K562 (cell line): Measurements from ENCODE around the gene PRKACA. TPM values are rescaled to one million over a fixed set of nuclear protein-coding genes. Genes with fewer than 3 reads are reported as not detected.

Experiments used
- ATF1 ChIP-seq, 2 experiments: fragments of 450-650 bp in 1 of 2; IDR thresholded peaks; 2 replicates each; pipeline ENCODE4 v1.6.1; 2016; ENCODE audit warnings: missing compliant biosample characterization in 1 of 2, missing genetic modification characterization in 1 of 2
- BRF2 ChIP-seq: IDR thresholded peaks from 3 replicates; pipeline ENCODE4 v1.6.1; 2011; ENCODE audit warnings: borderline replicate concordance, mild to moderate bottlenecking; ENCODE audit not compliant: insufficient read length, insufficient read depth
- ELF4 ChIP-seq: fragments of 450-650 bp; formaldehyde crosslinking; IDR thresholded peaks from 2 replicates; pipeline ENCODE4 v1.4.0; 2022; ENCODE audit warnings: missing genetic modification characterization
- HOMEZ ChIP-seq: fragments of 250-450 bp; sonication (Bioruptor Pico); IDR thresholded peaks from 2 replicates; pipeline ENCODE4 v1.4.0; 2020; ENCODE audit warnings: mild to moderate bottlenecking, moderate library complexity
- KDM1A ChIP-seq, 2 experiments: fragments of 450-650 bp; IDR thresholded peaks; 2 replicates each; pipeline ENCODE4 v1.6.1; 2016; ENCODE audit warnings: mild to moderate bottlenecking in 2 of 2
- MAFK ChIP-seq: IDR thresholded peaks from 2 replicates; pipeline ENCODE4 v1.6.1; 2011; ENCODE audit warnings: low read length, improper control_type of control experiment
- MAX ChIP-seq: sonication (generic); formaldehyde crosslinking; IDR thresholded peaks from 2 replicates; pipeline ENCODE4 v1.9.0; 2022; ENCODE audit warnings: mild to moderate bottlenecking, missing genetic modification reagents
- NFE2L1 ChIP-seq: fragments of 450-650 bp; IDR thresholded peaks from 2 replicates; pipeline ENCODE4 v1.6.1; 2016; ENCODE audit warnings: missing genetic modification characterization, low read depth, mild to moderate bottlenecking, missing compliant biosample characterization, moderate library complexity, borderline replicate concordance
- NFIC ChIP-seq: fragments of 450-650 bp; IDR thresholded peaks from 2 replicates; pipeline ENCODE4 v1.6.1; 2017; ENCODE audit warnings: mild to moderate bottlenecking, inconsistent platforms
- POLR3G ChIP-seq: IDR thresholded peaks from 2 replicates; pipeline ENCODE4 v1.6.1; 2011; ENCODE audit not compliant: insufficient read length, insufficient replicate concordance; ENCODE audit errors: extremely low read depth
- TEAD1 ChIP-seq, 2 experiments: fragments of 450-650 bp in 1 of 2; sonication (generic) in 1 of 2; formaldehyde crosslinking; IDR thresholded peaks; 2 replicates each; pipeline versions ENCODE4 v1.4.0 to v1.8.0; 2020 to 2022; ENCODE audit warnings: mild to moderate bottlenecking in 2 of 2, missing genetic modification reagents in 1 of 2
- ZBTB1 ChIP-seq: sonication (generic); formaldehyde crosslinking; IDR thresholded peaks from 2 replicates; pipeline ENCODE4 v1.8.1; 2023; ENCODE audit warnings: missing genetic modification reagents, low read depth, mild to moderate bottlenecking, borderline replicate concordance
- ZNF311 ChIP-seq: fragments of 250-450 bp; sonication (Bioruptor Pico); IDR thresholded peaks from 2 replicates; pipeline ENCODE4 v1.4.0; 2020; ENCODE audit warnings: mild to moderate bottlenecking, moderate library complexity
- ZNF324 ChIP-seq: fragments of 250-450 bp; sonication (Bioruptor Pico); IDR thresholded peaks from 2 replicates; pipeline ENCODE4 v1.4.0; 2020; ENCODE audit warnings: mild to moderate bottlenecking
- ZNF668 ChIP-seq: fragments of 250-450 bp; sonication (Bioruptor Pico); IDR thresholded peaks from 2 replicates; pipeline ENCODE4 v1.8.0; 2022; ENCODE audit warnings: mild to moderate bottlenecking, inconsistent platforms
- polyA plus RNA-seq, 8 experiments: library from polyadenylated mRNA; depleted of rRNA in 4 of 8; stranded (reverse) in 5 of 8; unstranded in 3 of 8; fragments of >200 nt; fragmentation: Nextera tagmentation in 2 of 8; fragmentation: Illumina TruSeq in 1 of 8; extraction: Ambion mirVana in 2 of 8; extraction: Trizol in 1 of 8; gene quantifications; 2 replicates each; pipeline versions ENCODE4 v1.2.1 to v1.2.3, GENCODE V29; 2011 to 2014; ENCODE audit warnings: inconsistent platforms in 1 of 8, missing spikeins in 1 of 8
- total RNA-seq, 7 experiments: library from RNA; depleted of rRNA in 6 of 7; stranded (reverse); fragments of >200 nt in 6 of 7; fragmentation: Illumina TruSeq in 2 of 7; extraction: Trizol in 2 of 7; gene quantifications; 2 replicates each; pipeline versions ENCODE4 v1.2.1 to v1.2.3, GENCODE V29; 2011 to 2021; ENCODE audit warnings: low replicate concordance in 1 of 7
- TF ChIP-seq, protein P1 (sequence below): fragments of 450-650 bp; formaldehyde crosslinking; IDR thresholded peaks from 2 replicates; pipeline ENCODE4 v1.4.0; 2020; ENCODE audit warnings: mild to moderate bottlenecking, mixed read lengths
- TF ChIP-seq, protein P2 (sequence below), 3 experiments: IDR thresholded peaks in 2 of 3; conservative IDR thresholded peaks in 1 of 3; 2 replicates each; pipeline ENCODE4 v1.5.1; 2011 to 2012; ENCODE audit warnings: low read length in 3 of 3, mild to moderate bottlenecking in 3 of 3, control low read depth in 2 of 3, improper control_type of control experiment in 1 of 3, inconsistent platforms in 1 of 3, low read depth in 1 of 3, mixed read lengths in 1 of 3, moderate library complexity in 1 of 3; ENCODE audit not compliant: insufficient read depth in 2 of 3
- TF ChIP-seq, protein P3 (sequence below), 2 experiments: IDR thresholded peaks; 2 replicates each; pipeline ENCODE4 v1.6.1; 2011; ENCODE audit warnings: borderline replicate concordance in 1 of 2, control low read depth in 1 of 2, low read depth in 1 of 2, low read length in 1 of 2, mild to moderate bottlenecking in 1 of 2, mixed read lengths in 1 of 2, moderate library complexity in 1 of 2; ENCODE audit not compliant: insufficient read depth in 1 of 2, insufficient read length in 1 of 2, poor library complexity in 1 of 2, severe bottlenecking in 1 of 2; ENCODE audit errors: extremely low read depth in 1 of 2

Gene PRKACA
- total and polyA plus RNA-seq, 9 of the 15 experiments (the other 6 are each of a cell fraction or from before 2014, with no cell fraction given) = 1.2 to 63.1 (median 13.0) TPM

DNA sequence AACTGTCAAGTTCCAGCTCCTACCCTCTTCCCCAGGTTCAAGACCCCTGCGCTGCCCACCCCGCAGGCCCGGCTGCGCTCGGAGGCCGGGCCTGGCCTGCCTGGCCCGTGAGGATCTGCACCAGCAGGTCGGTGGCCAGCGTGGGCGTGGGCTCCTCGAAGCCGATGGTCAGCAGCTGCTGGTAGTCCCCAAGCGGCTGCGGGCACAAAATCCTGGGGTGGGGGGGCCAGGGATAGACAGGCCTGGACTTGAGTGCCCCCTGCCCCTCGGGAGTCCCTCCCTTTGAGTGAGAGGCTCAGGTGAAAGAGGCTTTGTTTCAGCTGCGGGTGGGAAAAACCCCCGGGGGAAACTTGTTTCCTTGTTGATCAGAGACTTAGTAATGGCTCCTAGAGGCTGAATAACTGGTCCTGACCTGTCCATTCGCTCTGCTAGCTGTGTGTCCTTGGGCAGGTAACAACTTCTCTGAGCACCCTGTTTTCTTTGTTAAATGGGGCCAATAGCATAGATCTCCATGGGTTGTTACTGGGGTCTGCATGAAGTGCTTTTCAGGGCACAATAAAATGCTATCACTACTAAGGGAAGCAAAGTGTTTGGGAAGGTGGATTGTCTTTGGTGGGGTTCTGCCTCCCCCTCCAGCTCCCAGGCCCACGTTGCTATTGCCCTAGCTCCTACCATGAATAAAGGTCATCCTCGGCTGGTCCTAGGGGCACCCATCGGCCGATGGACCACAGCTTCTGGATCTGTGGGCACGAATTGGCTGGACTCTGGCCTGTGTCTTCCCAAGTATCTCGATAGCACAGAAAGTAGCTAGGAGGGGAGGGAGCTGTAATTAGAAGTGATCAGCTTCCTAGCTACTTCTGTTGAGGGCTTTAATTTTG, 35.5 kb downstream of the PRKACA start (continued):
- TF ChIP-seq HOMEZ (no peak), POLR3G (no peak), ZBTB1 (no peak; the same call in 1 of the 2 replicates), MAX (CRISPR knock-in tag) (no peak), ZNF324 (CRISPR knock-in tag) (no peak), ELF4 (no peak), NFIC (no peak), ZNF668 (CRISPR knock-in tag) (no peak), MAFK (no peak), TEAD1 (CRISPR knock-in tag; IDR thresholded peaks at IDR 0.05) (no peak), BRF2 (no peak), KDM1A (IDR thresholded peaks at IDR 0.05) (0 out of 4 replicates have a peak, but pooled peaks of 1 of the 2 experiments have one; percentile 22), ZNF311 (CRISPR knock-in tag) (no peak), NFE2L1 (tag) (no peak), ATF1 (CRISPR knock-in tag; IDR thresholded peaks at IDR 0.05) (no peak), ATF1 (tag; IDR thresholded peaks at IDR 0.05) (no peak; the same call in 1 of the 2 replicates)
- TF ChIP-seq, protein P1, sequence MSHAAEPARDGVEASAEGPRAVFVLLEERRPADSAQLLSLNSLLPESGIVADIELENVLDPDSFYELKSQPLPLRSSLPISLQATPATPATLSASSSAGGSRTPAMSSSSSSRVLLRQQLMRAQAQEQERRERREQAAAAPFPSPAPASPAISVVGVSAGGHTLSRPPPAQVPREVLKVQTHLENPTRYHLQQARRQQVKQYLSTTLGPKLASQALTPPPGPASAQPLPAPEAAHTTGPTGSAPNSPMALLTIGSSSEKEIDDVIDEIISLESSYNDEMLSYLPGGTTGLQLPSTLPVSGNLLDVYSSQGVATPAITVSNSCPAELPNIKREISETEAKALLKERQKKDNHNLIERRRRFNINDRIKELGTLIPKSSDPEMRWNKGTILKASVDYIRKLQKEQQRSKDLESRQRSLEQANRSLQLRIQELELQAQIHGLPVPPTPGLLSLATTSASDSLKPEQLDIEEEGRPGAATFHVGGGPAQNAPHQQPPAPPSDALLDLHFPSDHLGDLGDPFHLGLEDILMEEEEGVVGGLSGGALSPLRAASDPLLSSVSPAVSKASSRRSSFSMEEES (CRISPR knock-in tag) = no peak
- TF ChIP-seq, protein P2, sequence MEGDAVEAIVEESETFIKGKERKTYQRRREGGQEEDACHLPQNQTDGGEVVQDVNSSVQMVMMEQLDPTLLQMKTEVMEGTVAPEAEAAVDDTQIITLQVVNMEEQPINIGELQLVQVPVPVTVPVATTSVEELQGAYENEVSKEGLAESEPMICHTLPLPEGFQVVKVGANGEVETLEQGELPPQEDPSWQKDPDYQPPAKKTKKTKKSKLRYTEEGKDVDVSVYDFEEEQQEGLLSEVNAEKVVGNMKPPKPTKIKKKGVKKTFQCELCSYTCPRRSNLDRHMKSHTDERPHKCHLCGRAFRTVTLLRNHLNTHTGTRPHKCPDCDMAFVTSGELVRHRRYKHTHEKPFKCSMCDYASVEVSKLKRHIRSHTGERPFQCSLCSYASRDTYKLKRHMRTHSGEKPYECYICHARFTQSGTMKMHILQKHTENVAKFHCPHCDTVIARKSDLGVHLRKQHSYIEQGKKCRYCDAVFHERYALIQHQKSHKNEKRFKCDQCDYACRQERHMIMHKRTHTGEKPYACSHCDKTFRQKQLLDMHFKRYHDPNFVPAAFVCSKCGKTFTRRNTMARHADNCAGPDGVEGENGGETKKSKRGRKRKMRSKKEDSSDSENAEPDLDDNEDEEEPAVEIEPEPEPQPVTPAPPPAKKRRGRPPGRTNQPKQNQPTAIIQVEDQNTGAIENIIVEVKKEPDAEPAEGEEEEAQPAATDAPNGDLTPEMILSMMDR (IDR thresholded peaks at IDR 0.05 in 2 of 3, conservative IDR thresholded peaks at IDR 0.05 in 1 of 3; ENCODE audit: insufficient read depth in 2 of 3, low read depth in 1 of 3, low read length in 3 of 3) = no peak
- TF ChIP-seq, protein P3, sequence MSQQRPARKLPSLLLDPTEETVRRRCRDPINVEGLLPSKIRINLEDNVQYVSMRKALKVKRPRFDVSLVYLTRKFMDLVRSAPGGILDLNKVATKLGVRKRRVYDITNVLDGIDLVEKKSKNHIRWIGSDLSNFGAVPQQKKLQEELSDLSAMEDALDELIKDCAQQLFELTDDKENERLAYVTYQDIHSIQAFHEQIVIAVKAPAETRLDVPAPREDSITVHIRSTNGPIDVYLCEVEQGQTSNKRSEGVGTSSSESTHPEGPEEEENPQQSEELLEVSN (IDR thresholded peaks at IDR 0.05; ENCODE audit: borderline replicate concordance in 1 of 2, extremely low read depth in 1 of 2, insufficient read depth in 1 of 2, insufficient read length in 1 of 2, low read depth in 1 of 2, low read length in 1 of 2, poor library complexity in 1 of 2, severe bottlenecking in 1 of 2) = peak in 1 of 2 experiments; percentile 20
